VCaP (cell line): ENCODE results near the gene CPLANE1.

ENCODE experiments used
- H3K27ac ChIP-seq: fragments of 450-650 bp; 2 replicates; pipeline ENCODE4 v1.5.1; 2017
- CTCF ChIP-seq: fragments of 450-650 bp; conservative IDR thresholded peaks from 2 replicates; pipeline ENCODE4 v1.5.1; 2017; ENCODE audit warnings: mild to moderate bottlenecking, moderate library complexity

CPLANE1 gene

GRCh38 chr5:37077146-37077545, 172.0 kb downstream of the CPLANE1 start:
- no peak for TF ChIP-seq CTCF
- H3K27ac ChIP-seq: no peak overlapping the region

- no peak overlapping the region for H3K27ac ChIP-seq
- TF ChIP-seq CTCF: no peak
Observed at GRCh38 chr5:37075399-37075950, 173.7 kb downstream of the CPLANE1 start.

GRCh38 chr5:37071901-37072581, 177.1 kb downstream of the CPLANE1 start:
- no peak overlapping the region for H3K27ac ChIP-seq
- TF ChIP-seq CTCF: no peak

- H3K27ac ChIP-seq: no peak overlapping the region
- TF ChIP-seq CTCF: no peak
Observed at GRCh38 chr5:37071487-37071886, 177.7 kb downstream of the CPLANE1 start.

GRCh38 chr5:37064442-37064841, 184.7 kb downstream of the CPLANE1 start:
- TF ChIP-seq CTCF: no peak
- H3K27ac ChIP-seq: no peak overlapping the region

GRCh38 chr5:37063739-37064138, 185.4 kb downstream of the CPLANE1 start:
- H3K27ac ChIP-seq: no peak overlapping the region
- TF ChIP-seq CTCF: no peak

DNA sequence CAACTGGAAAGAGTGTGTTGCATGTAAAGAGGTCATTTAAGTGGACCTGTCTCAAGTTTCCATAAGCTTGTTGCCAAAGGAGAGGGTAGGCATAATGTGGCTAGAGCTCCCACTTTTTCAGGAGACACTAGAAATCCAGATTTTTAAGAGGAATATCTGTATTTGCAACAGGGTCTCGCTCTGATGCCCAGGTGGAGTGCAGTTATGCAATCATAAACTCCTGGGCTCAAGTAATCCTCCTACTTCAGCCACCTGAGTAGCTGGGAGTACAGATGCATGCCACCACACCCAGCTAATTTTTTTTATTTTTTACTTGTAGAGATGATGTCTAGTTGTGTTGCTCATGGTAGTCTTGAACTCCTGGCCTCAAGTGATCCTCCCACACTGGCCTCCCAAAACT, 189.1 kb downstream of the CPLANE1 start:
- no peak overlapping the region for H3K27ac ChIP-seq

More for the DNA sequence above, 189.1 kb downstream of the CPLANE1 start:
- no peak for TF ChIP-seq CTCF
